Stromal cell of bone marrow (primary cell): Measurements from ENCODE around the gene TTC38.

Experiments used
- DNase-seq: peaks from one replicate; pipeline ENCODE4 v3.0.0-alpha.2; 2012; ENCODE audit warnings: low read depth

The TTC38 gene

DNA sequence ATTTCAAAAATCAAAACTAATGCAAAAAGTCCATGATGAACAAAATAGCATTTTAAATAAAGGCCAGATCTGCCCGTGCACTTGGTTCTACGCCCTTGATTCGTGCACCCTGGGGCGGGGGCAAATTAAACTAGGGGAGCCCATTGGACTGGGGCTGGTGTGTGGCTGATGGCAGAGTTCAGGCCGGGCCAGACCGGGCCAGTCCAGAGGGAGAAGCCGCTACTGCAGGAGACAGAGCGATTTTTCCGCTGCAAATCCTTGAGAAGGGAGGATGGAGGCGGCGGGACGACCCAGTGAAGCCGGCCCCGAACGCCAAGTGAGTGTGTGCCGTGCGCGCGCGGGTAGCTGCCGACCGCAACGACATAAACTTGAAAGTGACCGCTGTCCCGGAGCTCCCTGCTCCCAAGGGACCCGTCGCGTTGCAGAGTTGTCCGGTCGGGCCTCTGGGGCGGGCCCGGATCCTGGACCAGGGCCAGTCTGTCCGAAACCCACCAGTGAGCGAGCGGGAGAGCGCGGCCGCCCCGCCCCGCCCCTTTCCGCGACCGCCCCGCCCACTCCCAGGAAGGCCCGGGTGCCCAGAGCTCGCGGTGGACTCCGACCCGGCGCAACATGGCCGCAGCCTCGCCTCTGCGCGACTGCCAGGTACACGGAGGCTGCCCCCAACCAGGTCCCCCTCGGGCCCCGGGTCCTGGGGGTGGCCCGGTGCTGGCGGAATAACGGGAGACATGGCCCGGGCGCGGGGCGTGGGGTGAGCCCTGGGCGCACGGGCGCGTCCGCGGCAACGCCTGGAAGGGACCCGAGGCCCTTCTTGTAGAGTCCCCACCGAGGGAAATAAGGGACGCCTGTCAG lies at the start of gene TTC38:
TSS of gene TTC38 (plus strand) at position 578 of the 849 bp plus-strand sequence. CDS start at position 610, 32 bp downstream.
- DNase-seq = peak; percentile 67

- DNase-seq = no peak
These were observed 48.2 kb upstream of the TTC38 start for GRCh38 chr22:46219636-46220035.

- DNase-seq = no peak
These were observed 46.9 kb upstream of the TTC38 start for GRCh38 chr22:46220921-46221320.

- no peak for DNase-seq
These were observed 43.5 kb upstream of the TTC38 start for GRCh38 chr22:46224044-46224897.

DNA sequence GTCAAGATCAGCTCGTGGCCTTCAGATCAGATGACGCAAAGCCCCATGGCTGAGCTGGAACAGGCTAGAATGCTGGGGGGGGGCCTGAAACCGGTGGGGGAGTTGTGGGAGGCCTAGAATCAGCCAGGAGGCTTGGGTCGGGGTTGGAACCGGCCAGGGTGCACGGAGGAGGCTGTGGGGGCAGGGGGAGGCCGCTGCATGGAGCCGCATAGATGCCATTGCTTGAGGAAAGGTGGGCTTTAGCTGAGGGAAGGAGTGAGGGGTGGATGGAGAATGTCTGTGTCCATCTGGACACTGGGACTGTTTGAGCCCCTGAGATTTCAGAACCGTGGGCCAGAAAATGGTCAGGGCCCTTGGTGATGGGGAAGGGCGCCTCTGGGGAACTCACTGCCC lies 42.9 kb upstream of the TTC38 start:
- no peak for DNase-seq

GRCh38 chr22:46225631-46226030 lies 42.2 kb upstream of the TTC38 start:
- DNase-seq = no peak

DNA sequence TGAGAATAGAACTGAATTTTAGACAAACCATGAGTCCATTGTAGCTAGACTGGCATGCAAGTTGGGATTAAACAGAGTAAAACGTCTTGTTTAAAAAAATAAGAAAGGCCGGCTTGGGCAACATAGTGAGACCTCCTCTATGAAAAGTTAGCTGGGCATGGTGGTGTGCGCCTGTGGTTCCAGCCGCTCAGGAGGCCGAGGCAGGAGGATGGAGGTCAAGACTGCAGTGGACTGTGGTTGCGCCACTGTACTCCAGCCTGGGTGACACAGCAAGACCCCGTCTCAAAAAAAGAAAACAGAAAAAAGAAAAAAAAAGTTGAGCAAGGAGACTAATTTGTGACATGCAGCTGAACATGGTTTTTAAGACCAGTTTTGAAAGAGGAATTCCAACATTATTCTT lies 41.2 kb upstream of the TTC38 start:
- DNase-seq = no peak

- DNase-seq = no peak
These were observed 38.1 kb upstream of the TTC38 start for GRCh38 chr22:46229701-46230100.

GRCh38 chr22:46230262-46230901 lies 37.4 kb upstream of the TTC38 start:
- no peak for DNase-seq

- DNase-seq = peak; percentile 43
These were observed 34.6 kb upstream of the TTC38 start for GRCh38 chr22:46233231-46233630.

GRCh38 chr22:46234969-46235368 lies 32.8 kb upstream of the TTC38 start:
- no peak for DNase-seq

- DNase-seq = no peak
These were observed 30.2 kb upstream of the TTC38 start for GRCh38 chr22:46237453-46238124.

- DNase-seq = no peak
These were observed 29.3 kb upstream of the TTC38 start for GRCh38 chr22:46238541-46238940.

- DNase-seq = no peak
These were observed 28.4 kb upstream of the TTC38 start for GRCh38 chr22:46239261-46240048.

GRCh38 chr22:46240073-46240472 lies 27.7 kb upstream of the TTC38 start:
- DNase-seq = no peak

DNA sequence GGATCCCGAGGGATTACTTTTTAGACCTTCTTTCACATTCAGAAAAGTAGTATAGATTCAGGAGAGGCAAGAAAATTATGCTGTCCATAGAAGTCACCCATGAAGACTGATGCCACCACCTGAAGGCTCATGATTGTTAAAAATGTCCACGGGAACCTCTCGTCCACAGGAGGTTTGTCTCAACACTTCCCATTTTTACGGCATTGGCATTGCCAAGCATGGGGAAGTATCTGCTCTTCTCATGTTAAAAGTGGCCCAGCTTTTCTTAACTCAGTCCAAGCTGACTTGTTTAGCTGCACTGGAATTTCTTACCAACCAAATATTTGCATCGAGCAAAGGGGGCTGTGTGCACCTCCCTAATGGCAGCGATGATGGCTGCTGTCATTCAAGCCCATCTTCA lies 27.3 kb upstream of the TTC38 start:
- DNase-seq = no peak

- DNase-seq = no peak
These were observed 26.9 kb upstream of the TTC38 start for GRCh38 chr22:46240907-46241306.

DNA sequence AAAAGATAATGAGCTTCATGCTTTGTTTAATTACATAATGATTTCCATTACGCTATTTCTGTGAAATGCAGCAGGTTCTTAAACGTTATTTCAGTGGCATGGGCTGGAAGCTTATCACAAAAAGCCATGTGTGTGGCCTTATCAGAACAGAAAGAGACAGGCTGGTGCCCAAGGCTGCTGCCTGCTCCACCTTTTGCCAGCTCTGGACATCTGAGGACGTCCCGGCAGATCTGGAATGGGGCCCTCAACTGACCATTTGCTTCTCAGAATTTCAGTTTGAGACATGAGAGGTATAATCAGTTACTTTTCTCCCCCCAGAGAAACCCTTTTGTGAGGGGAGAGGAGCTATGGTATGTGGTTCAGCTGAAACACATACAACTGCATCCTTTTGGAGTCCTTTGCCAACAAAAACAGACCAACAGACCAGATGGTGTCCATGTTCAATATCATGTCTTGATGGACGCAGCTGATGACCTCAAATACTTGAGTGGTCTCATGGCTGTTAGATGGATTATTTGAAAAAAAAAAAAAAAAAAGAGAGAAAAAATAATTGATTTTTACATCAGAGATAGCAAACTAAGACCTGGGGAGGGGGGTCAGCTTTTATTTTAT lies 26.3 kb upstream of the TTC38 start:
- no peak for DNase-seq

DNA sequence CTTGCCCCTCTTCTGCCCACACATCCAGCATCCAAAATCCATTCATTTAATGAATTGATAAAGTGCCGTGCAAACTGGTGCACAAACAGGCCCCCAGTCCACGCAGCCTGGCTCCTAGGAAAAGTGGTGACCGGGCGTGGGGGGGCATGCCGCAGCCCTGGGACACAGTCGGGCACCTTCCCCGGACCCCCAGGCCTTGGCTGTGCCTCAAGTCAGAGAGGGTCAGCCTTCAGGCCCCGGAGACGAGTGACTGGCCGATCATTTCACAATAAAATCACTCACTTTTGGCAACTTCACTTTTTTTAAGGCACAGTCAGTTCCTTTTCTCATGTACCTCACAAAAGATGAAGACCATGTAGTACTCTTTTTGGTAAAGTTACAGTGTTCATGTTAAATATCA lies 25.7 kb upstream of the TTC38 start:
- DNase-seq = no peak

DNA sequence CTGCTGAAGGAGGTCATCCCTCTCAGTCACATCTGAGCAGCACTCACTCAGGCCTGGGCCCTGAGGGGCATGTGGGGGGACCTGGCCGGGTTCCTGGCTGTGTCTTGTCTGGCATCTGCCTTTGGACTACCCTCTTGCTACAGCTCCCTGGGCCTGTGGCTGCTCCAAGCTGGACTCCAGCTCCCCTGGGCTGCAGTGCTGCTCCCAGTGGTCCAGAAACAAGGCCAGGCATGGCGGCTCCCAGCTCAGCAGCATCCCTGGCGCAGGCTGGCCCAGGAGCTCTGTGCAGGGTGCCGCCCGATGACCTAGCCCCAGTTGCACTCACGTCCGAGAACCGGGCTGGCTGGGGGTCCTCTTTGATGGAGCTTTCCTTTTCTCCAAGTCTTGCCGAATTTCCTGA lies 23.0 kb upstream of the TTC38 start:
- DNase-seq = no peak

- no peak for DNase-seq
These were observed 22.3 kb upstream of the TTC38 start for GRCh38 chr22:46245511-46245910.
